SJSA1 (cell line): ENCODE results near the gene EXD3. TPM values are rescaled to one million over a fixed set of nuclear protein-coding genes. Genes with fewer than 3 reads are reported as not detected.

ENCODE experiments used
- DNase-seq, 2 experiments: peaks; one replicate each; pipeline ENCODE4 v3.0.0-alpha.2; 2015 to 2020; ENCODE audit warnings: low spot score in 2 of 2, low read depth in 1 of 2
- H3K27ac ChIP-seq: fragments of 250-450 bp; sonication (Bioruptor Pico); 2 replicates; pipeline ENCODE4 v1.5.1; 2020; ENCODE audit warnings: mild to moderate bottlenecking, moderate library complexity
- H3K27me3 ChIP-seq: fragments of 250-450 bp; sonication (Bioruptor Pico); replicated peaks from 2 replicates; pipeline ENCODE4 v1.5.1; 2020; ENCODE audit warnings: mild to moderate bottlenecking, moderate library complexity
- H3K36me3 ChIP-seq: fragments of 250-450 bp; sonication (Bioruptor Pico); 2 replicates; pipeline ENCODE4 v1.5.1; 2020; ENCODE audit warnings: mild to moderate bottlenecking
- H3K4me1 ChIP-seq: fragments of 250-450 bp; sonication (Bioruptor Pico); replicated peaks from 2 replicates; pipeline ENCODE4 v1.6.1; 2021; ENCODE audit warnings: mild to moderate bottlenecking
- H3K4me3 ChIP-seq: fragments of 250-450 bp; sonication (Bioruptor Pico); 2 replicates; pipeline ENCODE4 v1.5.1; 2020; ENCODE audit warnings: mild to moderate bottlenecking
- H3K9me3 ChIP-seq: fragments of 250-450 bp; sonication (Bioruptor Pico); replicated peaks from 2 replicates; pipeline ENCODE4 v1.5.1; 2020; ENCODE audit warnings: mild to moderate bottlenecking
- total RNA-seq: library from RNA; depleted of rRNA; stranded (reverse); fragments of >200 nt; shearing (Covaris generic); gene quantifications from 2 replicates; pipeline ENCODE4 v1.2.3, GENCODE V29; 2014

Gene EXD3
- total RNA-seq, 1 experiment from 2014 or later, result 4.0 TPM

DNA sequence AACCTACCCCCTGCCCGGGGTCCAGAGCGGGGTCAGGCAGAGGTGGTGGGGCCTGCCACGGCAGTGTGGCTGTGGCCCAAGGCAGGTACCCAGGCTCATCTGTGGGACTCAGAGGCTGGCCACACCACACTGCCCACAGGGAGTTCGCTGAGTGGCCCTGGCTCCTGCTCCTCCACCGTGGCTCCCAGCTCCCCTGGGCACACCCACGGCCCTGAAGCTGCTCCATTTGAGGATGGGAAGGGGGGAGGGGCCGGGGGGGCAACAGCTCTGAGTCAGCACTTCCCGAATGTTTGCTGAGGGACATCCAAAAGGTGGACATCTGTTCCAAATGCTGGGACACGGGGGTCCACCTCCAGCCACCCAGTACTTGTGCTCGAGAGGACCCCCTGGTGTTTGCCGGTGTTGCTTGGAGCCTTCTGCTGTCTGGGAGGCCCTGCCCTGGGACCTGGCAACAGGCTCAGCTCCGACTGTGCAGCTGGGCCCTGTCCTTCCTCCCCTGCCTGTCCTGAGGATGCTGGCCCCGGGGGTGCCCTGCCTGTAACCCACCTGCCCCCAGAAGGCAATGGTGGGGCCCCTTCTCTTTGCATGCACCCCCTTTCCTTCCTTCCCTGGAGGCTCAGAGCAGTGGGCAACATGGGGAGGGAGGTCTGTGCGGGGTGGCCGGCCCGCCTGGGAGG is 118.4 kb downstream of the EXD3 start:
- Histone ChIP-seq H3K9me3 (no peaks in the 10 kb centered on the region), H3K4me1 (peaks cover 17% of the 10 kb centered on the region), H3K4me3 (no peak overlapping the region), H3K36me3 (no peaks in the 10 kb centered on the region), H3K27ac (no peak overlapping the region), H3K27me3 (peaks cover 23% of the 10 kb centered on the region)
- DNase-seq, result no peak

GRCh38 chr9:137303893-137304382 is 119.0 kb downstream of the EXD3 start:
- H3K36me3 ChIP-seq, result no peaks in the 10 kb centered on the region
- DNase-seq, result no peak
- H3K27me3 ChIP-seq, result peaks cover 27% of the 10 kb centered on the region
- no peak overlapping the region for H3K4me3 ChIP-seq
- H3K9me3 ChIP-seq, result no peaks in the 10 kb centered on the region
- no peak overlapping the region for H3K27ac ChIP-seq
- peaks cover 17% of the 10 kb centered on the region for H3K4me1 ChIP-seq

GRCh38 chr9:137303151-137303892 is 119.6 kb downstream of the EXD3 start:
- no peaks in the 10 kb centered on the region for H3K9me3 ChIP-seq
- no peak for DNase-seq
- H3K27me3 ChIP-seq, result peaks cover 32% of the 10 kb centered on the region
- H3K27ac ChIP-seq, result no peak overlapping the region
- H3K4me3 ChIP-seq, result no peak overlapping the region
- peaks cover 17% of the 10 kb centered on the region for H3K4me1 ChIP-seq
- H3K36me3 ChIP-seq, result no peaks in the 10 kb centered on the region

DNA sequence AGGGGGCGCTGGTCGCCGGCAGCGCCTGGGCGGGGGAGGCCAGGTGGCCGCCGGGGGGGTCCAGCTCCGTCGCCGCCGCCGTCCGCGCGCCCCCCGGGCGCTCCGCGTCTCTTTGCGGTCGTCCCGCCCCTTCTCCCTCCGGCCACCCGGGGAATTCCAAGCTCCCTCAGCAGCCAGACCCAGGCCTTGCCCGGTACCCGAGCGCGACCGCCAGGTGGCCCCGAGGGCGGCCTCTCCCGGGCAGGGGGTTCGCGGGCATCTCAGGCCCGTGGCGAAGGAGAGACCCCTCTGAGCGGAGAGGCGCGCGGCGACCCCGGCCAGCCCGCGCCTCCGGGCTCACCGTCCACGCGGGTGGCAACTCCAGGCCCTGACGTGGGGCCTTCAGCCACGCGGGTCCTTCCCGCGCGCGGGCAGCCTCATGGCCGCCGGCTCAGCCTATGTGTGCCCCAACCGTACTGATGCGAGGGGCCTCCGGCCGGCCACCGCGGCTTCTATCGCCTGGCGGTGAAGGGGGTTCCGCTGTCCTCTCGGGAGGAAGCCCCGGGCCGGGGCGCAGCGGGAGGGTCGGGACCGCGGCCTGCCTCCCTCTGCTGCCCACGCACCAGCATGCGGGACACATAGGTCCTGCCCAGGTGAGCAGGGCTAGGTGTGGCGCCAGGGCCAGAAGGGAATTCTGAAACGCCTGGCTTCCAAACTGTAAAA is 120.4 kb downstream of the EXD3 start:
- peak overlapping the region; percentile 36 for H3K4me3 ChIP-seq
- peaks cover 32% of the 10 kb centered on the region for H3K27me3 ChIP-seq
- H3K9me3 ChIP-seq, result no peaks in the 10 kb centered on the region
- no peak overlapping the region for H3K27ac ChIP-seq
- peaks cover 17% of the 10 kb centered on the region for H3K4me1 ChIP-seq
- DNase-seq, result peak; percentile 56 to 73
- no peaks in the 10 kb centered on the region for H3K36me3 ChIP-seq

DNA sequence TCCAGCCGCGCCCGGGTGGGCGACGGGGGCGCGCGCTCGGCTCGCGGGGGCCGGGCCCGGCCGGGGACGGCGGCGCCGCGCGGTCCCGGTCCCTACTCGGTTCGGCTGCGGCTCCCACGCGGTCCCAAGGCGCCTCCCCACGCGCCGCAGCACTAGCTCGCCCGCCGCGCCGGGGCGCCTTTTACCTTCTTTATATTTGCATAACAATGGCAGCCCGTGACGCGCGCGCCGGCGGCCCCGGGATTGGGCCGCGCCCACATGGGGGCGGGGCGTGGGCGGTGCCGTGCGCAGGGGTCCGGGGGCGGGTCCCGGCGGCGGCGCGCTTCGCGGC is 120.9 kb downstream of the EXD3 start, which contains the start of gene NRARP:
TSS of gene NRARP (minus strand) at position 154 of the 331 bp plus-strand sequence. CDS start 343 bp downstream, outside the sequence.
- DNase-seq, result peak in 1 of 2 experiments; percentile 79
- no peak within 1 kb of the TSS for H3K27ac ChIP-seq
- peak within 1 kb of the TSS; percentile 36 for H3K4me3 ChIP-seq
- H3K9me3 ChIP-seq, result no peaks in the 10 kb centered on the region
- peaks cover 28% of the 10 kb centered on the region for H3K27me3 ChIP-seq
- peaks cover 17% of the 10 kb centered on the region for H3K4me1 ChIP-seq
- H3K36me3 ChIP-seq, result no peaks in the 10 kb centered on the region

- no peaks in the 10 kb centered on the region for H3K9me3 ChIP-seq
- DNase-seq, result peak in 1 of 2 experiments; percentile 36
- peak overlapping the region; percentile 27 for H3K4me3 ChIP-seq
- peaks cover 21% of the 10 kb centered on the region for H3K4me1 ChIP-seq
- no peak overlapping the region for H3K27ac ChIP-seq
- no peaks in the 10 kb centered on the region for H3K36me3 ChIP-seq
- peaks cover 36% of the 10 kb centered on the region for H3K27me3 ChIP-seq
Measured at GRCh38 chr9:137301081-137301947, 121.6 kb downstream of the EXD3 start.

DNA sequence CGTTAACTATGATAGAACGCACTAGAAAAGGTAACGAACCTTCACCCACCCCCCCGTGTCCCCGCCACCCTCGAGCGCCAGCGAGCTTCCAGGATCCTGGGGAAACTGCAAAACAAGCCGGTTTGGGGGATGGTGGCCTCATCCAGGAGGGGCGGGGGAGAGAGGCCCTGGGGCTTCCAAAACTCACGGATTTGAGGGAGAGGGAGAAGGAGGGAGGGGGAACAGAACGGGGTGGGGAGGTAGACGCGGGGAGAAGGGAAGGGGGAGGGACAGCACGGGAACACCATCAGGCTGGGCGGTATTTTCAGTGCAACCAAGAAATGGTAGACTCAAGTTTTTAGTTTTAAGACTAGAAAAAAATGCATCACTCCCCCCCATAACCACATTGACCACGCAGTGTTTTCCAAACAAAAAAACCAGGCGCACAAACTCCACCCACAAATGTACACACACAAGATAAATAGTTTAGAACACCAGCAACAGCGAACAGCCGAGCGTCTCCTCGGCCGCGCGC is 122.3 kb downstream of the EXD3 start:
- Histone ChIP-seq H3K9me3 (no peaks in the 10 kb centered on the region), H3K27me3 (peaks cover 38% of the 10 kb centered on the region), H3K4me1 (peaks cover 23% of the 10 kb centered on the region), H3K27ac (no peak overlapping the region), H3K4me3 (peak overlapping the region; percentile 27), H3K36me3 (no peaks in the 10 kb centered on the region)
- DNase-seq, result peak in 1 of 2 experiments; percentile 54

GRCh38 chr9:137299938-137300337 is 123.0 kb downstream of the EXD3 start:
- no peak overlapping the region for H3K27ac ChIP-seq
- no peak for DNase-seq
- peaks cover 42% of the 10 kb centered on the region for H3K27me3 ChIP-seq
- H3K9me3 ChIP-seq, result no peaks in the 10 kb centered on the region
- no peaks in the 10 kb centered on the region for H3K36me3 ChIP-seq
- H3K4me1 ChIP-seq, result peaks cover 30% of the 10 kb centered on the region
- no peak overlapping the region for H3K4me3 ChIP-seq

- Histone ChIP-seq H3K27me3 (peaks cover 43% of the 10 kb centered on the region), H3K4me1 (peaks cover 38% of the 10 kb centered on the region), H3K36me3 (no peaks in the 10 kb centered on the region), H3K4me3 (no peak overlapping the region), H3K27ac (no peak overlapping the region), H3K9me3 (no peaks in the 10 kb centered on the region; the same call in 1 of the 2 replicates)
- DNase-seq, result no peak
Measured at GRCh38 chr9:137299203-137299565, 123.8 kb downstream of the EXD3 start.

- H3K27me3 ChIP-seq, result peaks cover 43% of the 10 kb centered on the region
- DNase-seq, result no peak
Measured at GRCh38 chr9:137298401-137299202, 124.4 kb downstream of the EXD3 start.

GRCh38 chr9:137297966-137298365 is 125.0 kb downstream of the EXD3 start:
- Histone ChIP-seq H3K27ac (no peak overlapping the region), H3K9me3 (no peaks in the 10 kb centered on the region; the same call in 1 of the 2 replicates), H3K4me1 (peaks cover 42% of the 10 kb centered on the region), H3K36me3 (no peaks in the 10 kb centered on the region), H3K27me3 (peaks cover 44% of the 10 kb centered on the region), H3K4me3 (no peak overlapping the region)
- no peak for DNase-seq

More at GRCh38 chr9:137298401-137299202, 124.4 kb downstream of the EXD3 start:
- H3K36me3 ChIP-seq, result no peaks in the 10 kb centered on the region
- no peak overlapping the region for H3K4me3 ChIP-seq
- peaks cover 42% of the 10 kb centered on the region for H3K4me1 ChIP-seq
- H3K9me3 ChIP-seq, result no peaks in the 10 kb centered on the region; the same call in 1 of the 2 replicates
- no peak overlapping the region for H3K27ac ChIP-seq
